GM23248 (cell line): ENCODE data around the gene HELZ2. TPM values are rescaled to one million over a fixed set of nuclear protein-coding genes. Genes with fewer than 3 reads are reported as not detected.

Experiments
- DNase-seq: peaks from one replicate; pipeline ENCODE4 v3.0.0-alpha.2; 2015
- H2AFZ ChIP-seq: fragments of 200-600 bp; sonication (generic); 2 replicates; pipeline ENCODE4 v1.6.1; 2016; ENCODE audit warnings: antibody characterized with exemption
- H3F3A ChIP-seq: fragments of 200-600 bp; sonication (generic); 2 replicates; pipeline ENCODE4 v1.6.1; 2016; ENCODE audit warnings: mild to moderate bottlenecking, antibody characterized with exemption, mixed run types; ENCODE audit not compliant: insufficient read depth
- H3K27ac ChIP-seq: fragments of 200-600 bp; sonication (generic); 2 replicates; pipeline ENCODE4 v1.5.1; 2016; ENCODE audit warnings: mild to moderate bottlenecking
- H3K27me3 ChIP-seq: fragments of 200-600 bp; sonication (generic); replicated peaks from 2 replicates; pipeline ENCODE4 v1.6.1; 2016; ENCODE audit warnings: mild to moderate bottlenecking; ENCODE audit not compliant: insufficient read depth
- H3K36me3 ChIP-seq: fragments of 200-600 bp; sonication (generic); 2 replicates; pipeline ENCODE4 v1.6.1; 2016; ENCODE audit warnings: low read depth, mild to moderate bottlenecking
- H3K4me1 ChIP-seq: fragments of 200-600 bp; sonication (generic); 2 replicates; pipeline ENCODE4 v1.6.1; 2016; ENCODE audit warnings: mild to moderate bottlenecking; ENCODE audit not compliant: insufficient read depth
- H3K4me2 ChIP-seq: fragments of 200-600 bp; sonication (generic); one replicate; pipeline ENCODE4 v1.6.1; 2016; ENCODE audit warnings: mild to moderate bottlenecking; ENCODE audit not compliant: unreplicated experiment
- H3K4me3 ChIP-seq: fragments of 200-600 bp; sonication (generic); 2 replicates; pipeline ENCODE4 v1.5.1; 2016; ENCODE audit warnings: mild to moderate bottlenecking
- H3K79me2 ChIP-seq: fragments of 200-600 bp; sonication (generic); 2 replicates; pipeline ENCODE4 v1.6.1; 2016; ENCODE audit warnings: mild to moderate bottlenecking; ENCODE audit not compliant: insufficient read depth
- H3K9ac ChIP-seq: fragments of 200-600 bp; sonication (generic); 2 replicates; pipeline ENCODE4 v1.6.1; 2016; ENCODE audit warnings: mild to moderate bottlenecking
- H3K9me2 ChIP-seq: fragments of 200-600 bp; sonication (generic); 2 replicates; pipeline ENCODE4 v1.6.1; 2016; ENCODE audit warnings: mixed run types, mild to moderate bottlenecking, moderate library complexity; ENCODE audit not compliant: insufficient read depth
- H3K9me3 ChIP-seq: fragments of 200-600 bp; sonication (generic); one replicate; pipeline ENCODE4 v1.6.1; 2017; ENCODE audit warnings: low read depth
- H4K20me1 ChIP-seq: fragments of 200-600 bp; sonication (generic); 2 replicates; pipeline ENCODE4 v1.6.0; 2016; ENCODE audit not compliant: insufficient read depth
- EZH2 ChIP-seq: fragments of 200-600 bp; sonication (generic); IDR thresholded peaks from 2 replicates; pipeline ENCODE4 v1.6.1; 2018; ENCODE audit warnings: antibody characterized with exemption, mild to moderate bottlenecking; ENCODE audit not compliant: insufficient read depth, poor library complexity, severe bottlenecking
- EZH2phosphoT487 ChIP-seq: fragments of 200-600 bp; sonication (generic); IDR thresholded peaks from 2 replicates; pipeline ENCODE4 v1.6.1; 2018; ENCODE audit warnings: antibody characterized with exemption, moderate library complexity, mild to moderate bottlenecking, low read depth; ENCODE audit not compliant: insufficient read depth
- WGBS, 2 experiments: methylation state at CpG; one replicate each; pipeline ENCODE4 v1.1.6; 2015 to 2017; ENCODE audit warnings: low lambda C conversion rate in 2 of 2, low coverage in 1 of 2; ENCODE audit errors: missing lambda C conversion rate in 2 of 2; 5-methylcytosine and 5-hydroxymethylcytosine counted together
- in situ Hi-C: fragments of 300-500 bp; cut with MboI; formaldehyde crosslinking; loops from 2 replicates; pipeline ENCODE4 v1.15.0; 2020
- polyA plus RNA-seq: library from polyadenylated mRNA; unstranded; fragments of >200 nt; fragmentation: Nextera tagmentation; extraction: Ambion mirVana; gene quantifications from 2 replicates; pipeline ENCODE4 v1.2.1, GENCODE V29; 2016
- total RNA-seq: library from RNA; depleted of rRNA; stranded (reverse); fragments of >200 nt; shearing (Covaris generic); gene quantifications from 2 replicates; pipeline ENCODE4 v1.2.3, GENCODE V29; 2014

Gene HELZ2
- total and polyA plus RNA-seq, 2 experiments from 2014 or later, result 3.0 to 17.5 TPM

DNA sequence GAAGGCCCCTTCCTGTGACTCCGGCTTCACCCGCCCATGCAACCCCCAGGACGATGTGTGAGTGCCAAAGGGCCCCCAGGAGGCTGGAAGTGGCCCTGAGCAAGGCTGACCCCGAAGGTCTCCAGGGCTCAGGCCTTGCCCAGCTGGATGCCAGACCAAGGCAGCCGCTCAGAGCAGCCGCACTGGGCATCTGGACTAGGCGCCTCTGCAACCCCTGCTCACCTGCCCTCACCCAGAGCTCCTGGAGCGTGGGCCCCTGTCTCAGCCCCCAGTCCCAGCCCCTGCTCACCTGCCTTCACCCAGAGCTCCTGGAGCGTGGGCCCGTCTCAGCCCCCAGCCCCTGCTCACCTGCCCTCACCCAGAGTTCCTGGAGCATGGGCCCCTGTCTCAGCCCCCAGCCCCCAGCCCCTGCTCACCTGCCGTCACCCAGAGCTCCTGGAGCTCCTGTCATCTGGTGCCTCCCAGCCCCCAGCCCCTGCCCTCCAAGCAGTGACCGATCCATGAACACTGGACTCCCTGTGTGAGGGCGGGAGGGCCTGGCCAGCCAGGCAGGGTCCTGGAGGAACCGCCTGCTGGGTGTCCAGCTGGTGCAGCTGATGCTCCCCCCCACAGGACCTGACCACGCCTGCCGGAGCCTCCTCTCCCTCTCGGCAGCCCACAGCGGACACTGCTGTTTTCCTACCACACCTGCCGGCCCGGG lies 27.6 kb downstream of the HELZ2 start:
- no peak overlapping the region for H3K4me2 ChIP-seq
- in situ Hi-C loops, result no loop called here
- no peaks in the 10 kb centered on the region for H3K79me2 ChIP-seq
- no peak for DNase-seq
- 70 to 71% methylated on average over 15 to 19 of the region's 20 CpGs for WGBS, 2 experiments
- no peak overlapping the region for H2AFZ ChIP-seq
- no peaks in the 10 kb centered on the region for H3K9me3 ChIP-seq
- TF ChIP-seq EZH2phosphoT487 (no peak), EZH2 (no peak)
- no peaks in the 10 kb centered on the region for H3K9me2 ChIP-seq
- H3K4me3 ChIP-seq, result no peak overlapping the region
- no peak overlapping the region for H3K27ac ChIP-seq
- H3K4me1 ChIP-seq, result no peaks in the 10 kb centered on the region
- no peaks in the 10 kb centered on the region; the same call in 1 of the 2 replicates for H3K27me3 ChIP-seq
- H4K20me1 ChIP-seq, result no peaks in the 10 kb centered on the region
- no peaks in the 10 kb centered on the region for H3K36me3 ChIP-seq
- H3K9ac ChIP-seq, result no peak overlapping the region
- no peaks in the 10 kb centered on the region for H3F3A ChIP-seq

DNA sequence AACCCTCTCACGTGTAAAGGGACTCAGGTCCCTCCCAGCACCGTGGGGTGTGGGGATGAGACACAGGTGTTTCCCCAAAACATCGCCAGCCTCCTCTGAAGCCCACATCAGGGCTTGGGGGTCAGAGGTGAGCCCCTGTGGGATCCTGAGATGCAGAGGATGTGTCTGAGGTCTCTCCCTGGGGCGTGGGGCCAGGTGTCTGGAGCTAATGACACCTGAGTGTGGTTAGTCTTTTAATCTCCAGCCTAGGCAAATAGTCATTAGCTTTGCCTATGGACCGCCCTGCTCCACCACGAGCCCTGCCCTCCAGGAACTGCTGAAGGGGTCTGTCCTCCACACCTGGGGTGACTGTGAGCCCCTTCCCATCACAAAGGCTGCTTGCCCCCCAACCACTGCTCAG lies 28.2 kb downstream of the HELZ2 start:
- Histone ChIP-seq H3K79me2 (no peaks in the 10 kb centered on the region), H2AFZ (no peak overlapping the region), H3K9me2 (no peaks in the 10 kb centered on the region), H4K20me1 (no peaks in the 10 kb centered on the region), H3K4me3 (no peak overlapping the region), H3F3A (no peaks in the 10 kb centered on the region), H3K9me3 (no peaks in the 10 kb centered on the region), H3K4me1 (no peaks in the 10 kb centered on the region), H3K36me3 (no peaks in the 10 kb centered on the region), H3K27ac (no peak overlapping the region), H3K4me2 (no peak overlapping the region), H3K9ac (no peak overlapping the region), H3K27me3 (no peaks in the 10 kb centered on the region; the same call in 1 of the 2 replicates)
- no peak for TF ChIP-seq EZH2phosphoT487
- TF ChIP-seq EZH2, result no peak
- DNase-seq, result no peak
- 53 to 59% methylated on average over 6 of the region's 6 CpGs for WGBS, 2 experiments
- in situ Hi-C loops, result no loop called here

DNA sequence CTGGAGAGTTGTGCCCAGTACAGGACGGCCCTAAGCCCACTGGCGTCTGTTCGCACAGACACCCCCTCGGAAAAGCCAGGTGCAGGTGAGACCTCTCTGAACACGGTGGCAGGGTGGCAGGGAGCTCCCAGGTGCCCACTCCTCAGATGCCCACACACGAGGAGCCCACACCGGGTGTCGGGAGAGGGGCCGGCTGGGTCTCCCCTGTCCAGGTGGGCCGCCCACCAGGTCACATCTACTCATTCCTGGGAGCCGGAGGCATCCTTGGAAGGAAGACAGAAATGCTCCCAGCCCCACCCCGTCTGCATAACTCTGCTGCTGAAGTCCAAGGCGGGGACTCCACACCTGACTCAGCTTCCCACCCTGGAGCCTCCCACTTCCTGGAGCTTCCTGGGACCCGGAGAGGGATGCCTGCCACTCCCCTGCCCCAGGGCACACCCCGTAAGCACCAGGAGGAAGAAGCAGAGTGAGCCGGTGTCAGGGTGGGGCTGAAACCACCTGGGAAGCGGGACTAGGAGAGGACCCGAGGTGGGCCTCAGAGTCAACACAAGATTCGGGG lies 29.0 kb downstream of the HELZ2 start:
- no peak overlapping the region for H3K4me3 ChIP-seq
- no peak overlapping the region for H3K4me2 ChIP-seq
- no peaks in the 10 kb centered on the region for H4K20me1 ChIP-seq
- no peaks in the 10 kb centered on the region for H3K79me2 ChIP-seq
- TF ChIP-seq EZH2phosphoT487, result no peak
- no peak for TF ChIP-seq EZH2
- H3K9me3 ChIP-seq, result no peaks in the 10 kb centered on the region
- no peak overlapping the region for H3K9ac ChIP-seq
- 51 to 58% methylated on average over 19 of the region's 19 CpGs for WGBS, 2 experiments
- no peak overlapping the region for H3K27ac ChIP-seq
- H2AFZ ChIP-seq, result no peak overlapping the region
- DNase-seq, result no peak
- in situ Hi-C loops, result no loop called here
- H3K9me2 ChIP-seq, result no peaks in the 10 kb centered on the region
- no peaks in the 10 kb centered on the region for H3K4me1 ChIP-seq
- H3F3A ChIP-seq, result no peaks in the 10 kb centered on the region
- H3K36me3 ChIP-seq, result no peaks in the 10 kb centered on the region
- H3K27me3 ChIP-seq, result no peaks in the 10 kb centered on the region; the same call in 1 of the 2 replicates

DNA sequence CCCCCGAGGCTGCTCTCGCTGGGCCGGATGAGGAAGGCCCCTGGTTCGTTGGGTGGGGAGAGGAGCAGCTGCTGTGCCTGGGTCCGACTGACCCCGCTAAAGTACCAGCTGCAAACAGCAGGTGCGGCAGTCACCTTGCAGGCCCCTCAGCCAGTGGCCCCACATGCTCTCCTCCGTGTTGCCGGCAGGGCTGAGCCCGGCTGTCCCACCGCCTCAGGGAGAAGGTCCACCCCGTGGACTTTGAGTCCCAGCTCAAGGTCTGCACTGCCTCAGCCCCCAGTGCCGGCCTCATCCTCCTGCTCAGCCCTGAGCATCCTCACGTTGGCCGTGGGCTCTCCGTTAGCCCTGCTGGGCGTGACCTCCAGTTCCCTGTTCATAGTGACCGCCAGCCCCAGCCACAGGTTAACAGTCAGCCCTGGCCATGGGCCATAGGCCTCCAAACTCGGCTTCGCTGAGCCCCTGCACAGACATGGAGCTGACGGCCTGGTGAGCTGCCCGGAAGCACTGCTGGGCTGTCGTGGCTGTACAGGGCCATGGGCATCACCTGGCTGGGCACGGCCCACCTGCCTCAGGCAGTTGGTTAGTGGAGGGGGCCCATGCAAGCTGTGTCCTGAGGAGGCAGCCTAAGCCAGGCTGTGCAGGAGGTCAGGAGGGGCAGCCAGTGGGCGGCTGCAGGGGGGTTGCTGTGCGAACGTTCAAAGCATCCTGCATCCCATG lies 29.6 kb downstream of the HELZ2 start:
- H4K20me1 ChIP-seq, result no peaks in the 10 kb centered on the region
- no peaks in the 10 kb centered on the region for H3F3A ChIP-seq
- no peaks in the 10 kb centered on the region for H3K9me3 ChIP-seq
- no peak for DNase-seq
- H3K4me1 ChIP-seq, result no peaks in the 10 kb centered on the region
- 57% methylated on average over 24 to 25 of the region's 27 CpGs for WGBS, 2 experiments
- in situ Hi-C loops, result no loop called here
- H3K36me3 ChIP-seq, result no peaks in the 10 kb centered on the region
- no peak overlapping the region for H3K4me3 ChIP-seq
- H3K4me2 ChIP-seq, result no peak overlapping the region
- no peaks in the 10 kb centered on the region for H3K79me2 ChIP-seq
- no peak overlapping the region for H3K9ac ChIP-seq
- H3K27me3 ChIP-seq, result no peaks in the 10 kb centered on the region; the same call in 1 of the 2 replicates
- no peaks in the 10 kb centered on the region for H3K9me2 ChIP-seq
- TF ChIP-seq EZH2phosphoT487 (no peak), EZH2 (no peak)
- H2AFZ ChIP-seq, result no peak overlapping the region
- H3K27ac ChIP-seq, result no peak overlapping the region
